ENCODE data around the gene TEX22.

The TEX22 gene

DNA sequence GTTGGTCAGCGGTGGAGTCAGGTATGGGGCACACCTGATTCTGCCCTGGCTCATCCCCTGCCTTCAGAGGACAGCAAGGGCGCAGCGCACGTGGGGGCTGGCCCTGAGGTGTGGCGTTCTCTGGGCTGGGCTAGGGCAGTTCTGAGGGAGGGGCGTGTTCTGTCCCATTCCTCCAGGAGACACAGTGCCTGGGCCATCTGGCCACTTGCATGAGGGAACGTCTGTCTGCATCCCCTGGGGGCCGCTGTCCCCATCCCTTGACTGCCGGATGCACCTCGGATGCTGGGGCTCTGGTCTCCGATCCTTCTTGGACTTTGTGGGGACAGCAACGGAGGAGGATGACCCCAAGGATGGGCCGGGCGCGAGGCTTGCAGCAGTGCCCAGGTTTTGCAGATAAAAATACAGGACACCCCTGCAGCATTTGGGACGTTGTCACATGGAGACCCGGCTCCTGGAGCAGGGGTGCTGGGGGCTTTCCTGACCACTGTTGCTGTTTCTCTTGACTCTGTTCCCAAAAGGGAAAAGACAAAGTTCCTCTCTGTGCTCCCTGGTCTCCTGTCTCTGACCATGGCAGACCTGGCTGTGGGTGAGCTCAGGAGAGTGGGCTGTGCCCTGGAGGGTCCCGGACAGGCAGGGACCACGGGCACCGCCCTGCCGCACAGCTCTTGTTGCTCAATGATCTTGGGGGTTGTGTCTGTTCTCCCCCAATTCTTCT, 28.2 kb downstream of the TEX22 start:
- no peak overlapping the region for H4K8ac ChIP-seq (ENCODE audit: low read length)
- no peak overlapping the region for H3K23ac ChIP-seq (ENCODE audit: low read length in 2 of 2)
- no peaks in the 10 kb centered on the region for H3K9me3 ChIP-seq (ENCODE audit: control insufficient read depth, low read length)
- peaks cover 15 to 50% of the 10 kb centered on the region in 2 experiments for H3K36me3 ChIP-seq (ENCODE audit: control insufficient read depth in 1 of 2, insufficient read depth in 2 of 2, low read depth in 1 of 2, low read length in 2 of 2)
- no peak overlapping the region for H3K4me3 ChIP-seq (ENCODE audit: insufficient read depth in 1 of 2, low read depth in 1 of 2, low read length in 2 of 2)
- no peak overlapping the region for H2AFZ ChIP-seq (ENCODE audit: low read depth, low read length)
- peaks cover 10% of the 10 kb centered on the region for H3K79me1 ChIP-seq (replicated peaks; ENCODE audit: low read length, poor library complexity, severe bottlenecking)
- no peak overlapping the region for H3K4me2 ChIP-seq (ENCODE audit: low read length, poor library complexity, severe bottlenecking)
- no peak overlapping the region for H3K27ac ChIP-seq (ENCODE audit: low read length, poor library complexity, severe bottlenecking)
- H2BK12ac ChIP-seq (ENCODE audit: low read length in 2 of 2), result no peak overlapping the region
- WGBS, result 98% methylated on average over 21 of the region's 21 CpGs
- no peak overlapping the region for H3K14ac ChIP-seq (ENCODE audit: low read length in 2 of 2)
- H2BK120ac ChIP-seq (ENCODE audit: low read depth, low read length), result no peak overlapping the region
- H3K4me1 ChIP-seq (ENCODE audit: control insufficient read depth, insufficient read depth, low read depth, low read length), result peaks cover 18% of the 10 kb centered on the region
- no peak overlapping the region for H2BK5ac ChIP-seq (ENCODE audit: low read depth, low read length, poor library complexity, severe bottlenecking)
- no peak for DNase-seq
- no peak overlapping the region for H4K91ac ChIP-seq (ENCODE audit: low read length)
- no peak overlapping the region for H3K18ac ChIP-seq (ENCODE audit: low read depth in 1 of 2, low read length in 2 of 2)
- no peak overlapping the region for H2BK15ac ChIP-seq (ENCODE audit: low read depth, poor library complexity, severe bottlenecking)
- no peak overlapping the region for H3K4ac ChIP-seq (ENCODE audit: low read depth in 1 of 2, low read length in 2 of 2)
- H2AK5ac ChIP-seq (ENCODE audit: low read length, severe bottlenecking), result no peak overlapping the region
- no peak overlapping the region for H3K9ac ChIP-seq (ENCODE audit: low read length)
- H3K27me3 ChIP-seq (ENCODE audit: control insufficient read depth in 1 of 2, insufficient read depth in 1 of 2, low read length in 2 of 2), result no peaks in the 10 kb centered on the region

DNA sequence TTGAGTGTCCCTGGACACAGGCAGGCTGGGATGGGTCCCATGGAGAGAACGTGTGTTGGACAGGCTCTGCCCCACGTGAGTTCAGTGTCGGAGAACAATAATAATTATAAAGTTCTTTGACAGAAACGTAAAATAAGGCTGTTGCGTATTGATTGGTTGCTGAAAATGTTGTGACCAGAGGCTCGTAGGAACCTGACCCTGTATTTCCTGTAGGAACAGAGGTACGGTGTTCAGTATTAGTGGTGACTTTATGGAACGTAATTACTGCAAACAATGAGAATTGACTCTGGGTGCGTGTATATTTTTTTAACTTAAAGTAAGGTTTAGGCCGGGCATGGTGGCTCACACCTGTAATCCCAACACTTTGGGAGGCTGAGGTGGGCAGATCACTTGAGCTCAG, 29.1 kb downstream of the TEX22 start:
- no peak overlapping the region for H3K14ac ChIP-seq (ENCODE audit: low read length in 2 of 2)
- 99% methylated on average over 9 of the region's 10 CpGs for WGBS
- no peaks in the 10 kb centered on the region for H3K9me3 ChIP-seq (ENCODE audit: control insufficient read depth, low read length)
- H3K23ac ChIP-seq (ENCODE audit: low read length in 2 of 2), result no peak overlapping the region
- H3K4me3 ChIP-seq (ENCODE audit: insufficient read depth in 1 of 2, low read depth in 1 of 2, low read length in 2 of 2), result no peak overlapping the region
- peaks cover 15 to 42% of the 10 kb centered on the region in 2 experiments for H3K36me3 ChIP-seq (ENCODE audit: control insufficient read depth in 1 of 2, insufficient read depth in 2 of 2, low read depth in 1 of 2, low read length in 2 of 2)
- H3K4ac ChIP-seq (ENCODE audit: low read depth in 1 of 2, low read length in 2 of 2), result no peak overlapping the region
- H3K27ac ChIP-seq (ENCODE audit: low read length, poor library complexity, severe bottlenecking), result no peak overlapping the region
- H3K18ac ChIP-seq (ENCODE audit: low read depth in 1 of 2, low read length in 2 of 2), result no peak overlapping the region
- no peak for DNase-seq
- no peak overlapping the region for H3K9ac ChIP-seq (ENCODE audit: low read length)
- peaks cover 12% of the 10 kb centered on the region for H3K4me1 ChIP-seq (ENCODE audit: control insufficient read depth, insufficient read depth, low read depth, low read length)
- H2BK5ac ChIP-seq (ENCODE audit: low read depth, low read length, poor library complexity, severe bottlenecking), result no peak overlapping the region
- H2BK120ac ChIP-seq (ENCODE audit: low read depth, low read length), result no peak overlapping the region
- no peaks in the 10 kb centered on the region for H3K27me3 ChIP-seq (ENCODE audit: control insufficient read depth in 1 of 2, insufficient read depth in 1 of 2, low read length in 2 of 2)
- H4K8ac ChIP-seq (ENCODE audit: low read length), result no peak overlapping the region
- peaks cover 6% of the 10 kb centered on the region for H3K79me1 ChIP-seq (replicated peaks; ENCODE audit: low read length, poor library complexity, severe bottlenecking)
- H3K4me2 ChIP-seq (ENCODE audit: low read length, poor library complexity, severe bottlenecking), result no peak overlapping the region
- H2BK12ac ChIP-seq (ENCODE audit: low read length in 2 of 2), result no peak overlapping the region
- no peak overlapping the region for H4K91ac ChIP-seq (ENCODE audit: low read length)
- no peak overlapping the region for H2BK15ac ChIP-seq (ENCODE audit: low read depth, poor library complexity, severe bottlenecking)
- no peak overlapping the region for H2AFZ ChIP-seq (ENCODE audit: low read depth, low read length)
- no peak overlapping the region for H2AK5ac ChIP-seq (ENCODE audit: low read length, severe bottlenecking)

DNA sequence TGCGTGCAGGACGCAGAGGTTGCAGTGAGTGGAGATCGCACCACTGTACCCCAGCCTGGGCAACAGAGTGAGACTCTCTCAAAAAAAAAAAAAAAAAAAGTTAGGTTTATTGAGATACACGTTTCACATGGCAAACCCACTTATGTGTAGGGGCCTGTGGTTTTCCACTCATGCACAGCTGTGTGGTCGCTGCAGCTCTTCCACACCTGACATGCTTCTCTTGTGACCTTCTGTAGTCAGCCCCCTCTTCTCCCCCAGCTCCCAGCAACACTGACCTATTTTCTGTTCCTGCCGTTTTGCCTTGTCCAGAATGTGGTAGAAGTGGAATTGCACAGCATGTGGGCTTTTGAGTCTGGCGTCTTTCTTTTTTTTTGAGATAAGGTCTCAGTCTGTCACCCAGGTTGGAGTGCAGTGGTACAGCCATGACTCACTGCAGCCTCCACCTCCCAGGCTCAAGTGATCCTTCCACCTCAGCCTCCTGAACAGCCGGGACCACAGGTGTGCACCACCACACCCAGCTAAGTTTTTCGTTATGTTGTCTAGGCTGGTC, 29.7 kb downstream of the TEX22 start:
- Histone ChIP-seq H2BK5ac (ENCODE audit: low read depth, low read length, poor library complexity, severe bottlenecking) (no peak overlapping the region), H3K36me3 (ENCODE audit: control insufficient read depth in 1 of 2, insufficient read depth in 2 of 2, low read depth in 1 of 2, low read length in 2 of 2) (peaks cover 15 to 45% of the 10 kb centered on the region in 2 experiments), H4K8ac (ENCODE audit: low read length) (no peak overlapping the region), H3K4ac (ENCODE audit: low read depth in 1 of 2, low read length in 2 of 2) (no peak overlapping the region), H3K18ac (ENCODE audit: low read depth in 1 of 2, low read length in 2 of 2) (no peak overlapping the region), H2AK5ac (ENCODE audit: low read length, severe bottlenecking) (no peak overlapping the region), H4K91ac (ENCODE audit: low read length) (no peak overlapping the region), H3K4me1 (ENCODE audit: control insufficient read depth, insufficient read depth, low read depth, low read length) (peaks cover 8% of the 10 kb centered on the region), H2BK12ac (ENCODE audit: low read length in 2 of 2) (no peak overlapping the region), H3K4me2 (ENCODE audit: low read length, poor library complexity, severe bottlenecking) (peak overlapping the region; percentile 11), H3K23ac (ENCODE audit: low read length in 2 of 2) (no peak overlapping the region), H3K79me1 (replicated peaks; ENCODE audit: low read length, poor library complexity, severe bottlenecking) (peaks cover 6% of the 10 kb centered on the region), H3K9ac (ENCODE audit: low read length) (no peak overlapping the region), H3K14ac (ENCODE audit: low read length in 2 of 2) (no peak overlapping the region), H3K9me3 (ENCODE audit: control insufficient read depth, low read length) (no peaks in the 10 kb centered on the region), H2BK15ac (ENCODE audit: low read depth, poor library complexity, severe bottlenecking) (no peak overlapping the region), H2BK120ac (ENCODE audit: low read depth, low read length) (no peak overlapping the region), H2AFZ (ENCODE audit: low read depth, low read length) (no peak overlapping the region), H3K4me3 (ENCODE audit: insufficient read depth in 1 of 2, low read depth in 1 of 2, low read length in 2 of 2) (no peak overlapping the region), H3K27ac (ENCODE audit: low read length, poor library complexity, severe bottlenecking) (no peak overlapping the region), H3K27me3 (ENCODE audit: control insufficient read depth in 1 of 2, insufficient read depth in 1 of 2, low read length in 2 of 2) (no peaks in the 10 kb centered on the region)
- 92% methylated on average over 6 of the region's 9 CpGs for WGBS
- DNase-seq, result no peak

DNA sequence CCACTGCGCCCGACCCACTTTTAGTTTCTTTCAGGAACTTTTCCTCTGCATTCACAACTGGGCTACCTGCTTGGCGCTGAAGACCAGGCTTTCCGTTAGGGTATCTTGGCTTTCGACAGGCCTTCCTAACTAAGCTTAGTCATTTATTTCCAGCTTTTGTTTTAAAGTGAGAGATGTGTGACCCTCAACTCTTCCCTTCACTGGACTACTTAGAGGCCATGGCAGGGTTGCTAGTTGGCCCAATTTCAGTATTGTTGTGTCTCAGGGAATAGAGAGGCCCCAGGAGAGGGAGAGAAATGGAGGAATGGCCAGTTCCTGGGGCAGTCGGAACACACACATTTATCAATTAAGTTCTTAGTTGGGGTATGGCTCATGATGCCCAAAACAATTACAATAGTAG, 31.7 kb downstream of the TEX22 start:
- Histone ChIP-seq H3K14ac (ENCODE audit: low read length in 2 of 2) (no peak overlapping the region), H2AFZ (ENCODE audit: low read depth, low read length) (no peak overlapping the region), H2BK5ac (ENCODE audit: low read depth, low read length, poor library complexity, severe bottlenecking) (no peak overlapping the region), H3K9ac (ENCODE audit: low read length) (no peak overlapping the region), H3K4me2 (ENCODE audit: low read length, poor library complexity, severe bottlenecking) (no peak overlapping the region), H3K23ac (ENCODE audit: low read length in 2 of 2) (no peak overlapping the region), H3K18ac (ENCODE audit: low read depth in 1 of 2, low read length in 2 of 2) (no peak overlapping the region), H3K27me3 (ENCODE audit: control insufficient read depth in 1 of 2, insufficient read depth in 1 of 2, low read length in 2 of 2) (no peaks in the 10 kb centered on the region), H2BK120ac (ENCODE audit: low read depth, low read length) (no peak overlapping the region), H2AK5ac (ENCODE audit: low read length, severe bottlenecking) (no peak overlapping the region), H3K9me3 (ENCODE audit: control insufficient read depth, low read length) (no peaks in the 10 kb centered on the region), H3K36me3 (ENCODE audit: control insufficient read depth in 1 of 2, insufficient read depth in 2 of 2, low read depth in 1 of 2, low read length in 2 of 2) (peaks cover 12 to 38% of the 10 kb centered on the region in 2 experiments), H4K8ac (ENCODE audit: low read length) (no peak overlapping the region), H3K27ac (ENCODE audit: low read length, poor library complexity, severe bottlenecking) (no peak overlapping the region), H3K4ac (ENCODE audit: low read depth in 1 of 2, low read length in 2 of 2) (no peak overlapping the region), H2BK15ac (ENCODE audit: low read depth, poor library complexity, severe bottlenecking) (no peak overlapping the region), H2BK12ac (ENCODE audit: low read length in 2 of 2) (no peak overlapping the region), H3K4me3 (ENCODE audit: insufficient read depth in 1 of 2, low read depth in 1 of 2, low read length in 2 of 2) (no peak overlapping the region), H4K91ac (ENCODE audit: low read length) (no peak overlapping the region), H3K79me1 (replicated peaks; ENCODE audit: low read length, poor library complexity, severe bottlenecking) (peaks cover 11% of the 10 kb centered on the region), H3K4me1 (ENCODE audit: control insufficient read depth, insufficient read depth, low read depth, low read length) (peaks cover 8% of the 10 kb centered on the region)
- no peak for DNase-seq
- 100% methylated on average over 3 of the region's 6 CpGs for WGBS
